Measurements from ENCODE around the gene GIN1. TPM values are rescaled to one million over a fixed set of nuclear protein-coding genes. Genes with fewer than 3 reads are reported as not detected.
"Not testable (repeated sequence)": the region's sequence is repeated elsewhere in the genome, so short reads cannot be mapped to it uniquely, and the experiment has no call there.

Gene GIN1
- total RNA-seq, 1 experiment from 2014 or later: 7.9 TPM

DNA sequence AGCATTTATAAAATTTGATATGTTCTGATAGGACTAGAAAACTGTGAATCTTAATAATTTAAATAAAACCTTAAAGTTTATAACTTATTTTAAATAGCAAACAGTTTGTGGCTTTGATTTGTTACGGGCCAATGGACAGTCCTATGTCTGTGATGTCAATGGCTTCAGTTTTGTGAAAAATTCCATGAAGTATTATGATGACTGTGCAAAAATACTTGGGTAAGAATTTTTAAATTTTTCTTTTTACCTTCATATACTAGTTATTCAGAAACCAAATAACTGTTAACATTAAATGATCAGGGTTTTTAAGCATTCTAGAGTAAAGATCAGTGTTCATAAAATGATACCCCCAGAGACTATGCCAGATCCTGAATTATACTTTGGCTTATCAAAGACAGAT is 31.2 kb upstream of the GIN1 start:
- POLR2A ChIA-PET (ENCODE audit: unreplicated experiment): no interaction called here
- no peaks in the 10 kb centered on the region for H3K9me3 ChIP-seq (ENCODE audit: insufficient read depth, low read depth)
- H3F3A ChIP-seq (ENCODE audit: insufficient read depth, low read depth): no peaks in the 10 kb centered on the region
- no peak for DNase-seq
- 0 out of 2 replicates have a peak, but pooled peaks cover 3% of the 10 kb centered on the region for H3K36me3 ChIP-seq (ENCODE audit: low read depth)
- no peaks in the 10 kb centered on the region for H3K79me2 ChIP-seq (ENCODE audit: low read depth)
- H3K9me2 ChIP-seq (ENCODE audit: insufficient read depth): no peaks in the 10 kb centered on the region
- no TSS peak for BruUV-seq (replicated peaks)
- no peaks in the 10 kb centered on the region for H4K20me1 ChIP-seq (ENCODE audit: insufficient read depth)
- H3K4me1 ChIP-seq (replicated peaks; ENCODE audit: insufficient read depth): no peaks in the 10 kb centered on the region
- H3K27ac ChIP-seq: no peak overlapping the region
- no peak overlapping the region for H3K4me3 ChIP-seq
- no peak overlapping the region for H3K4me2 ChIP-seq
- no peak overlapping the region for H2AFZ ChIP-seq
- TF ChIP-seq, protein P1, sequence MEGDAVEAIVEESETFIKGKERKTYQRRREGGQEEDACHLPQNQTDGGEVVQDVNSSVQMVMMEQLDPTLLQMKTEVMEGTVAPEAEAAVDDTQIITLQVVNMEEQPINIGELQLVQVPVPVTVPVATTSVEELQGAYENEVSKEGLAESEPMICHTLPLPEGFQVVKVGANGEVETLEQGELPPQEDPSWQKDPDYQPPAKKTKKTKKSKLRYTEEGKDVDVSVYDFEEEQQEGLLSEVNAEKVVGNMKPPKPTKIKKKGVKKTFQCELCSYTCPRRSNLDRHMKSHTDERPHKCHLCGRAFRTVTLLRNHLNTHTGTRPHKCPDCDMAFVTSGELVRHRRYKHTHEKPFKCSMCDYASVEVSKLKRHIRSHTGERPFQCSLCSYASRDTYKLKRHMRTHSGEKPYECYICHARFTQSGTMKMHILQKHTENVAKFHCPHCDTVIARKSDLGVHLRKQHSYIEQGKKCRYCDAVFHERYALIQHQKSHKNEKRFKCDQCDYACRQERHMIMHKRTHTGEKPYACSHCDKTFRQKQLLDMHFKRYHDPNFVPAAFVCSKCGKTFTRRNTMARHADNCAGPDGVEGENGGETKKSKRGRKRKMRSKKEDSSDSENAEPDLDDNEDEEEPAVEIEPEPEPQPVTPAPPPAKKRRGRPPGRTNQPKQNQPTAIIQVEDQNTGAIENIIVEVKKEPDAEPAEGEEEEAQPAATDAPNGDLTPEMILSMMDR (conservative IDR thresholded peaks at IDR 0.05): no peak
- no peak for TF ChIP-seq EZH2 (IDR thresholded peaks at IDR 0.05; ENCODE audit: low read depth)
- intact Hi-C loops (cut with micrococcal nuclease; ENCODE audit: unreplicated experiment): no loop called here
- CTCF ChIA-PET: no interaction called here
- H3K27me3 ChIP-seq (ENCODE audit: insufficient read depth, low read depth): no peaks in the 10 kb centered on the region

DNA sequence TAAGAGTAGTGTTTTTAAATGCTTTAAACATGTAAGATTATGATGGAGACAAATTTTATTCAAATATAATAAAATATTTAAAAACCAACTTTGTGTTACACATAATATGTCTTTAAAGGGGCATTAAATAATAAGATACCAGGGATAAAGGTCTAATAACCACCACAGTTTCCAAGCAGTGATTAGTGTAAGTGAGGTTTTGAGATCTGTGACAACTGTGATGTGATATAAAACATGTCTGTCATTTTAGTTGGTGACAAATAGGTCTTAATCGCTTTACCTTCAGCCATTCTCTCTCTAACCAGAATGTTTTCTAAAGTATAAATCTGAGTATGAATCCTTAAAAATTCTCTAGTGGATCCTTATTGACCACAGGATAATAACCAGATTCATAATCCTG is 28.3 kb upstream of the GIN1 start:
- CTCF ChIA-PET: no interaction called here
- H3K36me3 ChIP-seq (ENCODE audit: low read depth): 0 out of 2 replicates have a peak, but pooled peaks cover 3% of the 10 kb centered on the region
- no peaks in the 10 kb centered on the region for H4K20me1 ChIP-seq (ENCODE audit: insufficient read depth)
- H3K27ac ChIP-seq: no peak overlapping the region
- no peaks in the 10 kb centered on the region for H3K9me2 ChIP-seq (ENCODE audit: insufficient read depth)
- H2AFZ ChIP-seq: no peak overlapping the region
- H3K4me2 ChIP-seq: no peak overlapping the region
- no TSS peak for BruUV-seq (replicated peaks)
- no peaks in the 10 kb centered on the region for H3K79me2 ChIP-seq (ENCODE audit: low read depth)
- no peaks in the 10 kb centered on the region for H3K4me1 ChIP-seq (replicated peaks; ENCODE audit: insufficient read depth)
- intact Hi-C loops (cut with micrococcal nuclease; ENCODE audit: unreplicated experiment): no loop called here
- no peaks in the 10 kb centered on the region for H3K27me3 ChIP-seq (ENCODE audit: insufficient read depth, low read depth)
- POLR2A ChIA-PET (ENCODE audit: unreplicated experiment): no interaction called here
- no peaks in the 10 kb centered on the region for H3F3A ChIP-seq (ENCODE audit: insufficient read depth, low read depth)
- H3K4me3 ChIP-seq: no peak overlapping the region
- H3K9me3 ChIP-seq (ENCODE audit: insufficient read depth, low read depth): no peaks in the 10 kb centered on the region
- TF ChIP-seq, protein P1 (conservative IDR thresholded peaks at IDR 0.05): no peak
- TF ChIP-seq EZH2 (IDR thresholded peaks at IDR 0.05; ENCODE audit: low read depth): no peak
- no peak for DNase-seq

DNA sequence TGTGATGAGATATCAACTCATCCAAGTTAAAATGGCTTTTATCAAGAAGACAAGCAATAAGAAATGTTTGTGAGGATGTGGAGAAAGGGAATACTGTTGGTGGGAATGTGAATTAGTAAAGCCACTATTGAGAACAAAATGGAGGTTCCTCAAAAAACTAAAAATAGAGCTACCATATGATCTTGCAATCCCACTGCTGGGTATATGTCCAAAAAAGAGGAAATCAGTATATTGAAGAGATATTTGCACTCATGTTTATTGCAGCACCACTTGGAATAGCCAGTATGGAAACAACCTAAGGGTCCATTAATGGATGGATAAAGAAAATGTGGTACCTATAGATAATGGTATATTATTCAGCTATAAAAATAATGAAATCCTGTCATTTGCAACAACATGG is 25.3 kb upstream of the GIN1 start:
- H3K4me3 ChIP-seq: no peak overlapping the region
- POLR2A ChIA-PET (ENCODE audit: unreplicated experiment): no interaction called here
- no peaks in the 10 kb centered on the region for H4K20me1 ChIP-seq (ENCODE audit: insufficient read depth)
- H3K27ac ChIP-seq: no peak overlapping the region
- no TSS peak for BruUV-seq (replicated peaks)
- no peaks in the 10 kb centered on the region for H3F3A ChIP-seq (ENCODE audit: insufficient read depth, low read depth)
- DNase-seq: no peak
- no peaks in the 10 kb centered on the region for H3K9me3 ChIP-seq (ENCODE audit: insufficient read depth, low read depth)
- no peaks in the 10 kb centered on the region for H3K4me1 ChIP-seq (replicated peaks; ENCODE audit: insufficient read depth)
- intact Hi-C loops (cut with micrococcal nuclease; ENCODE audit: unreplicated experiment): no loop called here
- no peak overlapping the region for H2AFZ ChIP-seq
- no peaks in the 10 kb centered on the region for H3K79me2 ChIP-seq (ENCODE audit: low read depth)
- no peak overlapping the region for H3K4me2 ChIP-seq
- TF ChIP-seq, protein P1 (conservative IDR thresholded peaks at IDR 0.05): no peak
- no peak for TF ChIP-seq EZH2 (IDR thresholded peaks at IDR 0.05; ENCODE audit: low read depth)
- H3K27me3 ChIP-seq (ENCODE audit: insufficient read depth, low read depth): no peaks in the 10 kb centered on the region
- CTCF ChIA-PET: no interaction called here
- no peaks in the 10 kb centered on the region for H3K36me3 ChIP-seq (ENCODE audit: low read depth)
- no peaks in the 10 kb centered on the region for H3K9me2 ChIP-seq (ENCODE audit: insufficient read depth)

DNA sequence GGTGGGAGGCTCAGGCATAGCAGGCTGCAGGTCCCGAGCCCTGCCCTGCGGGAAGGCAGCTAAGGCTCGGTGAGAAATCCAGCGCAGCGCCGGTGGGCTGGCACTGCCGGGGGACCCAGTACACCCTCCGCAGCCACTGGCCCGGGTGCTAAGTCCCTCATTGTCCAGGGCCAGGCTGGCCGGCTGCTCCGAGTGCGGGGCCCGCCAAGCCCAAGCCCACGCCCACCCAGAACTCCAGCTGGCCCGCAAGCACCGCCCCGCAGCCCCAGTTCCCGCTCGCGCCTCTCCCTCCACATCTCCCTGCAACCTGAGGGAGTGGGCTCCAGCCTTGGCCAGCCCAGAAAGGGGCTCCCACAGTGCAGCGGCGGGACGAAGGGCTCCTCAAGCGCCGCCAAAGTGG is 22.2 kb upstream of the GIN1 start:
- H3K4me2 ChIP-seq; CTCF ChIA-PET; H2AFZ ChIP-seq; H4K20me1 ChIP-seq (ENCODE audit: insufficient read depth); POLR2A ChIA-PET (ENCODE audit: unreplicated experiment); DNase-seq; H3F3A ChIP-seq (ENCODE audit: insufficient read depth, low read depth); intact Hi-C loops (cut with micrococcal nuclease; ENCODE audit: unreplicated experiment); H3K4me1 ChIP-seq (replicated peaks; ENCODE audit: insufficient read depth); H3K27me3 ChIP-seq (ENCODE audit: insufficient read depth, low read depth); H3K4me3 ChIP-seq; H3K9me3 ChIP-seq (ENCODE audit: insufficient read depth, low read depth); H3K36me3 ChIP-seq (ENCODE audit: low read depth); H3K27ac ChIP-seq; BruUV-seq (replicated peaks); H3K9me2 ChIP-seq (ENCODE audit: insufficient read depth); H3K79me2 ChIP-seq (ENCODE audit: low read depth): not testable (repeated sequence)

Measured in PC-9 (cell line).